GM21526 (cell line): ENCODE measurements around the gene DCLK2.
"Not testable (repeated sequence)": the region's sequence is repeated elsewhere in the genome, so short reads cannot be mapped to it uniquely, and the experiment has no call there.

ENCODE experiments used
- ATAC-seq: cut with Tn5 transposase; IDR thresholded peaks from one replicate; pipeline ENCODE4 v1.9.1; 2021; ENCODE audit warnings: moderate library complexity; ENCODE audit not compliant: unreplicated experiment, low FRiP score

Gene DCLK2

DNA sequence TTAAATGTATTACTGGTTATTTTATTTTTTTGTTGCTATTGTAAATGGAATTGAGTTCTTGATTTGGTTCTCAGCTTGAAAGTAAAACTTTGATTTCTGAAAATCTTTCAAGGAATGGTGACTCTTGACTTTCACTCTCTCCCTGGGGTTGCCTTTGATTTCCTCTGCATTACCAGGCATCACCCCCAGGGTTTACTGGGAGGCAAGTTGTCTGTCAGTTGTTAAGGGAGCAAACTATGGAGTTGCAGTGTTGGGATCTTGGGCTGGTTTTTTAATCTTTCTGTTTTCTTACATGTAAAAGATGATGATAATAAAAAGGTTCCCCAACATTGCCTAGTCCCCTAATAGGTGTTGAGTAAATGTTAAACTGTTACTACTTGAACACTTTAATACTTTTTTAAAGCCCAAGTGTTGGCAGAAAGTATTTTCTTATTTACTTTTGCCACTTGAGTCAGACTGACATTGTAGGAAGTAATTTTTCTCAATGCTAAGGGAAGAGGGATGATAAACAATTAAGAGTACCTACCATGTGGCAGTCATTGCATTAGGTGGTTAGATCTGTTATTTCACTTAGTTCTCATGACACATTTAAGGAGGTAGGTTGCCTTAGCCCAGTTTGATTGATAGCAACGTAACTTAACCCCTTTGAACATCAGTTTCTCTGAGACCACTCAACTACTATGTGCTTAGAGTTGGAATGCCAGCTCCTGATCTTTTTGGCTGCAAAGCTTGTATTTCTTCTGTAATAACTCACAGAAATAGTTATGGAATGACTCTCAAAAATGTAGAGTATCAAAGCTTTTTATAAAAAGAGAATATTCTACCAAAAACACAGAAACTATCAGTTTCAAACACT lies 67.1 kb downstream of the DCLK2 start:
- no peak for ATAC-seq

DNA sequence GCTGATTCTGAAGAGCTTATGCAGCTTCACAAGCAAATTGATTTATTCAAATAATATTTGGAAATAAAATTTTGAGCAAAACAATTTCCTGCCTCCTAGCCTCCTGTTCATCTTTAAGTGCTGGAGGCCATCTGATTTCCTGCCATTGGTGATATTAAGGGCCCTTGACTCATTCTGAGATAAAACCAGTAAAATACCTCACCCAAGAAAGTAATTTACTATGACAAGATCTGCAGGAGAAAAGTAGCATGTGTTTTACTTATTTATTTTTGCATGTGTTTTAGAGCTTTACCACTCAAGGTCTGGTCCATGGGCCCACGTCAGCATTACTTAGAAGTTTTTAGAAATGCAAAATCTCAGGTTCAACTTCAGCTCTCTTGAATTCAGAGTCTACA lies 67.7 kb downstream of the DCLK2 start:
- no peak for ATAC-seq

DNA sequence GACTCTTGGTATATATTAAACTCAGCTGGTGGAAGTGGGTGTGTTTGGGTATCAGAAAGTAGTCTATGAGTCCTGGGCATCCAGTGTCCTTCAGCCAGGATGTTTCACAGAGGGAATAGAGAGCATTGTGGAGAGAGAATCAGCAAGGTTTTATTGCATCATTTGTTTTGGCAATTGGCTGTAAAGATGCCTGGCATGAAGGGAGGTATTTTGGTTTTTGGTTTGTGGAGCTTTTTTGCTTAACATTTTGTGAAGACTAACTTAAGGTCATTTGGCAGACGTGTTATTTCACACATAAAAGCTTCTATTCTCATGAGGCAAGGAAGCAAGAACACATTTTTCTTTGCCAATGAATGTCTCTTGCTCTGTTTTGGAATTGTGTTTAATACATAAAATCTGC lies 71.1 kb downstream of the DCLK2 start:
- ATAC-seq = no peak

DNA sequence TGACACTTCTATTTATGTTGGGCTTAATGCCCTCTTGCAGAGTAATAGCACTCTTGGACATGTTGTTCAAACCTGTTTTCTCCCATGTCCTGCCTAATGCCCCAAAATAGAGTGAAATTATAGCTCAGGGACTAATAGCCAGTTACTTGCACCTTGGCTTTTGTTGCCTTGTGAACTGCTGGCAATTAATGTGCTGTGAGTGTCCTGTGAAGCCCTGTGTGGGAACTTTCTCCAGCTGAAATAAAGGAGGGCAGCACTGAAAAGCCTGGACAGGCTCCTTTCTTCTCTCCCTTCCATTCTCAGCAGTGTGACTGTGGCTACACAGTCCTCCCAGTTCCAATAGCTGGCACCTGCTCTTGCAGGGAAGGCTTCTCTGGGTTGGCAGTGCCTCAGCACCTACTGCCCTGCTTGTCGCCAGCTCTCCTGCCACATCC lies 72.4 kb downstream of the DCLK2 start:
- ATAC-seq = no peak

DNA sequence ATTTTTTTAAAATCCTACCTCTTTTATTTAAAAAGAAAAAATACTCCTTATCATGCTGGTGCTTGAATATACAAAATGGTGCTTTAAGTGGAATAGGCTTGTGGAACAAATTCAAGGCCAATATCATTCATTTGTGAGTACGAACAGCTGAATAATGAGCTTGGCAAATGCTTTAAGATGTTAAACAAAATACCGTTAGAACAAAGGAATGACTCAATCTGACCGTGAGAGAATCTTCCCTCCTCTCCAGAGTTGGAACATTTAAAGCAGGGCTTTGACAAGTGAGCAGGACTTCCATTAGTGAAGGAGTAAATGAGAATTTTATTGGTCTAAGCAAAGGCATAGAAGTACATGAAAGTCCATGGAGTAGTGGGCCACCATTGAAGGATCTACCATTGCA lies 74.5 kb downstream of the DCLK2 start:
- no peak for ATAC-seq

DNA sequence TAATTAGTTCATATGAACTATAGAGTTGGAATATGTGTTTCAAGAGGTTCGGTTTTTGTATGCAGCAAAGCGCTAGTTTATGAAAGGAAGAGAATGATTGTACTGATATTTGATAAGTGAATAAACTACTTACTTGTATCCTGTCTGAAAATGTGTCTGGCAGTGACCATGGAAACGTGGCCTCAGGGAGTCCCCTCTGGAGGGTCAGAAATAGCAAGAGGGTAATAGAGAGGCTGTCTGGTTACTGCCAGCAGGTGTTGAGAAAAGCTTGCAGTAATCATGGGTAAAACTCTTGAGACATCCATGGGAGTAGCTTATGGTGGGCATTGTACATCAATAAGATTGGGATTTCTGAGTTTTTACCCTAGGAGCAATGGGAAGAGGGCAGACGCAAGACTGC lies 77.1 kb downstream of the DCLK2 start:
- no peak for ATAC-seq

DNA sequence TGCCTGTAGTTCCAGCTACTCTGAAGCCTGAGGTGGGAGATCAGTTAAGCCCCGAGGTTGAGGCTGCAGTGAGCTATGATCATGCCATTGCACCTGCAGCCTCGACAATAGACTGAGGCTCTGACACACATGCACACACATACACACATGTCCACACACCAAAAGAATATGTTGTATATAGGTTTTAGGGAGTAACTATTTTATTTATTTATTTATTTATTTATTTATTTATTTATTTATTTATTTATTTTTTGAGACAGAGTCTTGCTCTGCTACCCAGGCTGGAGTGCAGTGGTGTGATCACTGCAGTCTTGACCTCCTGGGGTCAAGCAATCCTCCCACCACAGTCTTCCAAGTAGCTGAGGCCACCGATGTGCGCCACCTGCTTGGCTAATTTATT lies 78.3 kb downstream of the DCLK2 start:
- no peak for ATAC-seq

DNA sequence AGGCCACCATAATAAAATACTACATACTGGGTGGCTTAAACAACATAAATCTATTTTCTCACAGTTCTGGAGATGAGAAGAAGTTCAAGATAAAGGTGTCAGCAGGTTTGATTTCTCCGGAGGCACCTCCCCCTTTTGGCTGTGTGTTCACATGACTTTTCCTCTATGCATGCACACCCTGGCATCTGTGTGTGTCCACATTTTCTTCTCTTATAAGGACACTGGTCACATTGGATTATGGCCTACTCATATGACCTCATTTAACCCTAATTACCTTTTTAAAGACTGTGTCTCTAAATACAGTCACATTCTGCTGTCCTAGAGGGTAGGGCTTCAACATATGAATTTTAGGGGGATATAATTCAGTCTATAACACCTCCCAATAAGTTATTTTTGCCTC lies 79.8 kb downstream of the DCLK2 start:
- ATAC-seq = no peak

DNA sequence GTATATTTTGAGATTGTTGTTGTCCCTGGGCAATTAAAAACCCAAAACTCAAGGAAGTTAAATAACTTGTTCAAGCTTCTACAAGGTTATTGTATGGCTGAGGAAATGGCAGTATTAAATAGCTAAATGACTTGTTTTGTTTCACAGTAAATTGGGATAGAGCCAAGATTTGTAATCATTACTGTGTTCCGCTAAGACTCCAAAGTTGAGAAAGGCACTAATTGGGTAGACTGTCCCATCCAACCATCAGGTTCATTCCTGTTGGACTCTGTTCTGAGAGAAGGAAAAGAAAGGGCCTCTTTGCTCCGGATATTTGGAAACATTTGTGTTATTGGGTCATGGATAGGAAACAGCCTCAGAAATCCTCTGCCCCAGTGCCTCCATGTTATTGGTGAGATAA lies 82.2 kb downstream of the DCLK2 start:
- no peak for ATAC-seq

DNA sequence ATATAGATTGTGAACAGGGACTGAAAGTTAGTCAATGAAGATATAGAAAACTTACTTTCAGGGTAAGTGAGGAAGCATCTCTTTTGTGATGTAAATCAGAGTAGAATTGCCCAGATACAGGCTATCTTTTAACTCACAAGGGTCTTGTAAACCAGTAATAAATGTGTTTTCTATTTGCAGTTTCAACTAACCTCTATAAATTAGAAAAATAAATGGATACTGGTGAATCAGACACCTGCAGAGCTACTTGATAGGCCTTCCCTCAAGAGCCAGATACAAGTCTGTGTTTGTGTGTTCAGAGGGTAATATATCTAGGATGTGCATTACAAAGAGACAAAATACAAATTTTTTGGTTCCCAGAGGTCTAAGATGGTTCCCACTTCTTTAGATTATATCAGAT lies 82.9 kb downstream of the DCLK2 start:
- no peak for ATAC-seq

DNA sequence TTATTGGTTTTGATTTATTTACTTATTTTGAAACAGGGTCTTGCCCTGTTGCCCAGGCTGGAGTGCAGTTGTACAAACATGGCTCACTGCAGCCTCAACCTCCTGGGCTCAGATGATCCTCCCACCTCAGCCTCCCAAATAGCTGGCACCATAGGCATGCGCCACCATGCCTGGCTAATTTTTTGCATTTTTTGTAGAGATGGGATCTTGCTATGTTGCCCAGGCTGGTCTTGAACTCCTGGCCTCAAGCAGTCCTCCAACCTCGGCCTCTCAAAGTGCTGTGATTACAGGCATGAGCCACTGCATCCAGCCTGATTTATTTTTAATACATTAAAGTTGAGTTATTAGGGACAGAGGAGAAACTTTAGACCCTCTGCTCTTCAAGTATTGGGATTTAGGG lies 83.8 kb downstream of the DCLK2 start:
- not testable (repeated sequence) for ATAC-seq

DNA sequence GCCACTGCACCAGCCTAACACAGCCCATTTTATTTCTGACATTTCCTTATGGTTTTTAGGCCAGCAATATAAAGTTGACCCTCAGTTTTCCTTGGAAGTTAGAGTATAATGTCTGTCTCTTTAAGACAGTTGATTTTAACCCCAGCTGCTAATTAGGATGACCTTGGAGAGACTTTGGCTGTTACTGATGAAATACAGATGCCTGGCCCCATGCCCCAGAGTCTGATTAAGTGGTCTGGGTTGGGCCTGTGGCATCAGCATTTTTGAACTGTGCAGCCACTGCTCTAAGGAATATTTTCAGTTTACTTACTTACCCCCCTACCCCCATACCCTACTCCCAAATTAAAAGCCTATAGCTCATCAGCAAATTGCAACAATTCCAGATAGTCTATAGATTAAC lies 85.8 kb downstream of the DCLK2 start:
- no peak for ATAC-seq

DNA sequence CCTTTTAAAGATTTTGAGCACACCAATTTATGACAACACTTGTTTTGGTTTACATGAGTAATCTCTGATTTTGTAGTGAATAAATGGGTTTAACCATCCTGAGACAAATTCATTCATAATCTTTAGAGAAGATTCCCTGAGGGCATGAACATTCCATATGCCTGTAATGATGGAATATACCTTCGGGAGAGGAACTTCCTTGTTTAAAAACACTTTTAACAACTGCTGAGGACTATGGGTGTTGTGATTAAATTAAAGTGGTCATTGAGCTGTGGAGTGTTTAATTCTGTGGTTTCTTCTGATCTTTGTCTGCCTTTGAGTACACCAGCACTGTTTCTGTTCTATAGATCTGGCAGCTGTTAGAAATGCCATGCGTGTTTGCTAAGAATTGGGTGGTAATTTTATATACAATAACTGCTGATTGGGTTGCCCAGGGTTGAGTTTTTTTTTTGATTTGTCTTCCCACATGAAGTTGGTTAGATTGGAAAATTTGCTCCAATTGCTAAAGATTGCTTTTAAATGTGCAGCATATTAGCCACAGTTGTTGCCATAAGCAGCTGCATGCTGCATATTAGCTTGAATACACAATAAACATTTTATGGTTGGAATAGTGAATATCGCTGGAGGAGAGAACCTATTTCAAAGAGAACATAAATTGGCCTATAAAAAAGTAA lies 86.8 kb downstream of the DCLK2 start:
- no peak for ATAC-seq

DNA sequence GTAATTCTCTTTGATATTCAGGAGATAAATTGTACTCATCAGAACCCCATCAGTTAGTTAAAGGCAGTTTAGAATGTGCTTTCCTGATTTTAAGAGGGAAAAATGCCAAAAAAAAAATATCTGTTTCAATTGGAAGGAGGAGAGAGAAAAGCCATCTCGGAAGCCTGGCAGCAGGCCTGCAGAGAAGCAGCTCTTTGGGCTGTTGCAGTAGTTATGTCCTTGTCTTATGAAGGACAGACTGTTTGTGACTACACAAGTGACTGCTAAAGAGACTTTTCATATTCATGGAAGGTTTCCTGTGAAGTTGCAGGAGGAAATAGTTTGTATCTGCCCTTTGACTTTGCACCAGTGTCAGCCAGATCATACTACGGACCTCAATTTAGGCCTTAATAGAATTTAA lies 88.8 kb downstream of the DCLK2 start:
- no peak for ATAC-seq

DNA sequence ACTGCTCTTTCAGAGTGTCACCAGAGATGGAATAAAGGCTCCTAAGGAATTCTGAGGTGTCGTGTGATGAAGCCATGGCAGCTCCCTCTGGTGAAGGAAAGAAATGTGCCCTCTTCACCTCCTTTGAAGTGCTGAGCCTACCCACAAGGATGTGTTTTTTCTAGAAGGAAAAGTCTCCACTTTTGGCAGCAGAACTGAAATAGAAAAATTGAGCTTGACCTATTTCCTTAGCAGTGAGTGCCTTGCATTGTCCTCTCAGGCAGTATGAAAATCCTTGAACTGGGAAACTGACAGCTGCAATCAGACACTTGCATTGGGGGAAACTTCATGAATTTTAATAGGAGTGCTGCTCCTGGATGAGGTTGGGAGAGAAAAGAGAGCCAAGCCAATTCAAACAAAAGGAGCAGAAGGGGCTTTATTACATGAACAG lies 95.2 kb downstream of the DCLK2 start:
- ATAC-seq = no peak

DNA sequence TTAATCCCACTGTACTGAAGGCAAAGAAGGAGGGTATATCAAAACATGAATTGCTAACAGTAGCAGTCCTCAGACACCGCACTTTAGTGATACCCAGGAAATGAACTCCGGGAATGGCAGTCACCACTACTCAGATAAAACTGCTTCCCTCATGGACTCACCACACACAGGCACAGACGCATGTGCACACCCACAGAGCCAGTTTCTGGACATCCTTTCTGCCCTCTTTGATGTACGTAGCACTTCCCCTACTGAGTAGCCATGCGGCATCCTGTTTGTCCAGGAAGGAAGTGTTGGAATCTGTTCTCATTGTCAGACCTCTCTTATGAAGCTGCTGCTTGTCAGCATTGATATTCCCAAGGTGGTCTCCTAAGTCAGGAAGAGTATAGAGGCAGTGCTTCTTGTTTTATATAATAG lies 95.7 kb downstream of the DCLK2 start:
- ATAC-seq = no peak

DNA sequence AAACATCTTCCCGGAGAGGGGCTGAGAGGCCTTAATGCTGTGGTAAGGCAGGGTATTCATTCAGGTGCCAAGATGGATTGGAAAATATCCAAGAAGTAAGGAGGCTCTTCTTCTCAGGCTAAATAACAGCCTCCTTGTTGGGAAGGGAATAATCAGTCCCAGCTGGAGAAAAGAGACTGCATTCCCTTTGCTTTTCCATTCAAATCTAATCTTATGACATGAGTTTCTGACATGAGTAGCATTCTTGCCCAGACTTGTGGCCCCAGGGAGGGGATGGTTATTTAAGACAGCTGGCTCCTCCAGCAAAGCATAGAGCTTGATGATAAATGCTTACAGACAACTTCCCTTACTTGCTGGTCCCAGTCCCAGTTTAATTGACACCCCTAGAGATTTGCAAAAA lies 98.3 kb downstream of the DCLK2 start:
- no peak for ATAC-seq

DNA sequence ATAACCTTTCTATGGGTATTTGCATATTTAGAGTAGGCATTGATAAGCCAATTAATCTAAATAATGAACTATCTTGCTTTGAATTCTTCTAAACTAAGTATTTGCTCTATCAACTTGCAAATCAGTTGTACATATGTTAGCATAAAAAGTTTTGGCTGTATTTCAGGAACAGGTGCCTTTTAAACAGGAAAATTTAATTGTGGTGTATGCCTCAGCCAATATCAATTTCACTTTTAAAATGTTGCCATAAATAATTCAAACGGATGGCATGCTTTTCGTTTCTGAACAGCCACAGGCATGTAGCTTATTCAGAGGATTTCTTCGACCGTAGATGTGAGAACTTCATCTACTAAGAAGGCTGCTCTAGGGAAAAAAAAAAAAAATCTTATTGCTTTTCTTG lies 99.9 kb downstream of the DCLK2 start:
- ATAC-seq = no peak

DNA sequence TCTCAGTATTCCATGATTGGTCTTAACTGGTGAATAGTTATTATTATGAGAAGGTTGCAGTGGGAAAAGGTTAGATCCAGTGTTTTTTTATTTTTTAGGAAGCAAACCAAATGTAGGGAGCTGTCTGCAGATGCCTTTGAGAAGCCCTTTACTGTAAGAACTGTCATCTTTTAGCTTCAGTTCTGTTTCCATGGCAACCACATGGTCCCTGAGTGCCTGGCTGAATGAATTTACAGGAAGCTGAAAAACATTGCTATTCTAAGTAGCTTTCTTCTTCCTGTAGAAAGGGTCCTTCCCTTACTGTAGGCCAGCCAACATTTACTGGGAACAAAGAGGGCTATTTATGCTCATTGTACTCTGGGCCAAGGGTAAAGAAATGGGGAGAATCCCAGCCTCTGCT lies 103.3 kb downstream of the DCLK2 start:
- no peak for ATAC-seq

DNA sequence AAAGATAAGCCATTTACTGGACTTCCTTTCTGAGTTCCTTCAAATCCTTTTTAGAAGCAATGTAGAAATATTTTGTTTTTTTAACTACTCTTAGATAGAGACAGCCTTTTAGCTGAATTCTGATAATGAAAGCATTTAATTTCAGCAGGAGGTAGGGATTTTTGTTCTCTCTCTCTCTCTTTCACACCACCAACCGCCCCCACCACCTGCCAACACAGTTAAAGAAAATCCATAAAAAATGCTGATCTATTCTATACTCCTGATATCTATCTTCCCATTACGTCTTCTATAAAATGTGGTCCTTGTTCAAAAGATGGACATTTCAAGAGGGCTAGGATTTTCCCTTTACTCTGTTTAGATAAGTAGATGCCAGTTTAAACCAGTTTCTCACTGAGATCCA lies 104.5 kb downstream of the DCLK2 start:
- ATAC-seq = no peak

DNA sequence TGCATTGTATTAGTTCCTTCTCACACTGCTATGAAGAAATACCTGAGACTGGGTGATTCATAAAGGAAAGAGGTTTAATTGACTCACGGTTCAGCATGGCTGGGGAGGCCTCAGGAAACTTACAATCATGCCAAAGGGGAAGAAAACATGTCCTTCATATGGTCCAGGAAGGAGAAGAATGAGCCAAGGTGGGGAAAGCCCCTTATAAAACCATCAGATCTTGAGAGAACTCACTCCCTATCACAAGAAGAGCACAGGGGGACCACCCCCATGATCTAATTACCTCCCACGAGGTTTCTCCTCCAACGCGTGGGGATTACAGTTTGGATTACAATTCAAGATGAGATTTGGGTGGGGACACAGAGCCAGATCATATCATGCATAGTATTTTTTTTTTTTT lies 106.8 kb downstream of the DCLK2 start:
- ATAC-seq = not testable (repeated sequence)

DNA sequence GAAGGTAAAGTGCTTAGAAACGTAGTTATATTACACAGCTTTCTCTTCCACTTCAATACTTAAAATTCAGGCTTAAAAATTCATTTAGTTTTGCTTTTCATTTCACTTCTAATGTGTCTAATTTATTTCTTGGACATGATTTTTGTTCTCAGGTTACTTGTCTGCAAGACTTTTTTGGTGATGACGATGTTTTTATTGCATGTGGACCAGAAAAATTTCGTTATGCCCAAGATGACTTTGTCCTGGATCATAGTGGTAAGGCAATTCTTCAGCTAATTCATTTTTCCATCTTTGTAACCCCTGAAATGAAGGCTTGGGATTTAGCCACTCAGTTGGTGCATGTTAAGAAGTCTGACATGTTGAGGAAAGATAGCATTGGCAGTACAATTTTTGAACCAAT lies 114.7 kb downstream of the DCLK2 start:
- ATAC-seq = no peak
